ENCODE measurements around the gene DYRK3.

The DYRK3 gene

DNA sequence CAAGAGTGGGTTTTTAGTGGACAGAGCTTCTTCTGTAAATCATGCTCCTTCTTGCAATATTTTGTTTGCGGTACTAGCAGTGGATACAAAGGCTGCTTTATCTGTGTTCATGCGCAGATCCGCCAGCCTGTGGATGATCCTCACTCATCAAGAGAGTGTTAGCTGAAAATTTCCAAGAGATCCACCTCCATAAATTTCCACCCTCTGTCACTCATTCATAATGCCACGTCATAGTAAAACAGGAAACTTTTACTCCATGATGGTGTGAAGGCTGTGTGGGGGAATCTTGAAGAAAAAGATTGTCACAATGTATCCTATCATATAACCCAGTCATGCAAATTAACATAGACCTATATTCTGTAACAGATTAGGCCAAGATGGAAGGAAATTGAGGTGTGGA lies 44.9 kb downstream of the DYRK3 start:
- in situ Hi-C loops (cut with MboI; ENCODE audit: low pct_unique_long_range_greater_than_20kb, low sequenced_read_pairs, unreplicated experiment) = no loop called here
- TF ChIP-seq, protein P1, sequence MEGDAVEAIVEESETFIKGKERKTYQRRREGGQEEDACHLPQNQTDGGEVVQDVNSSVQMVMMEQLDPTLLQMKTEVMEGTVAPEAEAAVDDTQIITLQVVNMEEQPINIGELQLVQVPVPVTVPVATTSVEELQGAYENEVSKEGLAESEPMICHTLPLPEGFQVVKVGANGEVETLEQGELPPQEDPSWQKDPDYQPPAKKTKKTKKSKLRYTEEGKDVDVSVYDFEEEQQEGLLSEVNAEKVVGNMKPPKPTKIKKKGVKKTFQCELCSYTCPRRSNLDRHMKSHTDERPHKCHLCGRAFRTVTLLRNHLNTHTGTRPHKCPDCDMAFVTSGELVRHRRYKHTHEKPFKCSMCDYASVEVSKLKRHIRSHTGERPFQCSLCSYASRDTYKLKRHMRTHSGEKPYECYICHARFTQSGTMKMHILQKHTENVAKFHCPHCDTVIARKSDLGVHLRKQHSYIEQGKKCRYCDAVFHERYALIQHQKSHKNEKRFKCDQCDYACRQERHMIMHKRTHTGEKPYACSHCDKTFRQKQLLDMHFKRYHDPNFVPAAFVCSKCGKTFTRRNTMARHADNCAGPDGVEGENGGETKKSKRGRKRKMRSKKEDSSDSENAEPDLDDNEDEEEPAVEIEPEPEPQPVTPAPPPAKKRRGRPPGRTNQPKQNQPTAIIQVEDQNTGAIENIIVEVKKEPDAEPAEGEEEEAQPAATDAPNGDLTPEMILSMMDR (IDR thresholded peaks at IDR 0.05; ENCODE audit: extremely low read depth, insufficient read depth, missing control alignments) = no peak
- no peak for DNase-seq (ENCODE audit: low spot score)

- in situ Hi-C loops (cut with MboI; ENCODE audit: low pct_unique_long_range_greater_than_20kb, low sequenced_read_pairs, unreplicated experiment) = no loop called here
- DNase-seq (ENCODE audit: low spot score) = no peak
- TF ChIP-seq, protein P1 (IDR thresholded peaks at IDR 0.05; ENCODE audit: extremely low read depth, insufficient read depth, missing control alignments) = no peak
Observed at GRCh38 chr1:206681359-206681758, 46.0 kb downstream of the DYRK3 start.

- TF ChIP-seq, protein P1 (IDR thresholded peaks at IDR 0.05; ENCODE audit: extremely low read depth, insufficient read depth, missing control alignments) = no peak
- in situ Hi-C loops (cut with MboI; ENCODE audit: low pct_unique_long_range_greater_than_20kb, low sequenced_read_pairs, unreplicated experiment) = no loop called here
- peak; percentile 48 for DNase-seq (ENCODE audit: low spot score)
Observed at GRCh38 chr1:206682111-206682510, 46.8 kb downstream of the DYRK3 start.

GRCh38 chr1:206683313-206683712 lies 48.0 kb downstream of the DYRK3 start:
- no peak for DNase-seq (ENCODE audit: low spot score)
- TF ChIP-seq, protein P1 (IDR thresholded peaks at IDR 0.05; ENCODE audit: extremely low read depth, insufficient read depth, missing control alignments) = no peak
- in situ Hi-C loops (cut with MboI; ENCODE audit: low pct_unique_long_range_greater_than_20kb, low sequenced_read_pairs, unreplicated experiment) = no loop called here

DNA sequence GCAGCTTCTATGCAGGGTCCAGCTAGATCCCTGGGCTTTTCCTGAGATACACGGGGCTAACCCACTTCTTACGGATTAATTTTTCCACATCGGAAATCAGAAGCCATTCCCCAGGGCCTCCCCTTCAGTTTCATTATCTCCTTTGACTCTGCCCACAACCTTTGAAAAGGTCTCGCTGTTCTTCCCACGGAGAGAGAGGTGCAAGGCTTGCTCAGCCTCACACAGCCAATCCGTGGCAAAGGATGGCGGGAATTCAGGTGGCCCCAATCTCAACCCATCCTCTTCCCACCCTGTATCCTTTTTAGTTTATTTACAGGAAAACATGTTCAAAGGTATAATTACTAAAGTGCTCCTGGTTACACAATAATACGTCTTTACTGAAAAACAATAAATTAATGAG lies 48.7 kb downstream of the DYRK3 start:
- TF ChIP-seq, protein P1 (IDR thresholded peaks at IDR 0.05; ENCODE audit: extremely low read depth, insufficient read depth, missing control alignments) = no peak
- in situ Hi-C loops (cut with MboI; ENCODE audit: low pct_unique_long_range_greater_than_20kb, low sequenced_read_pairs, unreplicated experiment) = no loop called here
- no peak for DNase-seq (ENCODE audit: low spot score)

DNA sequence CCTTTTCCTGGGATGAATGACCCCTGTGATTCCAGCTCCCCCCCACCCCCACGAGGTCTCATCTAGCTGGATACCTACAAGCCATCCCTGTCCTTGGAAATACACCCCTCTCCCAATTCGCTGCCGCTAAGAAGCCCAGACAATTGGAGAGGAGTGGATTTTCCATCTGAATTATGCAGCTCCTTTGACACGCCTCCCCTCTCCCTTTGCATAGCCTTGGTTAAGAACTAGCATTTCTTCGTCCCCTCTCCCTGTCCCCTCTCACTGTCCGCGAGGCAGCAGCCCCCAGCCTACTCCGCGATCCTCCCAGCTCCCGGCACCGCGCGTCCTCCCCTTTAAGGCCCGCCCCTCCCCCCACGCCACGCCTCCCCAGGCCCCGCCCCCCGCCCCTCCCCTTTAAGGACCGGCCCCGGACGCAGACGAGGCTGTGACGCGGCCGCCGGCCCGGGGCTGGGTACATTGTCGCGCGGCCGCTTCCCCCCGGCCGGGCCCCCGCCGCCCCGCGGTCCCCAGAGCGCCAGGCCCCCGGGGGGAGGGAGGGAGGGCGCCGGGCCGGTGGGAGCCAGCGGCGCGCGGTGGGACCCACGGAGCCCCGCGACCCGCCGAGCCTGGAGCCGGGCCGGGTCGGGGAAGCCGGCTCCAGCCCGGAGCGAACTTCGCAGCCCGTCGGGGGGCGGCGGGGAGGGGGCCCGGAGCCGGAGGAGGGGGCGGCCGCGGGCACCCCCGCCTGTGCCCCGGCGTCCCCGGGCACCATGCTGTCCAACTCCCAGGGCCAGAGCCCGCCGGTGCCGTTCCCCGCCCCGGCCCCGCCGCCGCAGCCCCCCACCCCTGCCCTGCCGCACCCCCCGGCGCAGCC lies 49.4 kb downstream of the DYRK3 start, which contains the start of gene MAPKAPK2:
Gene MAPKAPK2 (plus strand): TSS at position 428 of the 856 bp plus-strand sequence. CDS start 325 bp downstream, at position 753.
- DNase-seq (ENCODE audit: low spot score) = peak; percentile 98
- TF ChIP-seq, protein P1 (IDR thresholded peaks at IDR 0.05; ENCODE audit: extremely low read depth, insufficient read depth, missing control alignments) = no peak
- in situ Hi-C loops (cut with MboI; ENCODE audit: low pct_unique_long_range_greater_than_20kb, low sequenced_read_pairs, unreplicated experiment) = no loop called here

Data from GM13977 (cell line).